Right lobe of liver (tissue), 6 donors: ENCODE results near the gene DYDC1. TPM values are rescaled to one million over a fixed set of nuclear protein-coding genes. Genes with fewer than 3 reads are reported as not detected.

Experiments used
- ATAC-seq, 4 donors: fragments of 200-7000 bp; cut with Tn5 transposase; one replicate each; pipeline ENCODE4 v1.9.1; 2020; ENCODE audit warnings: mild to moderate bottlenecking in 4 of 4, moderate library complexity in 4 of 4
- DNase-seq, 3 donors: peaks; one replicate each; pipeline ENCODE4 v3.0.0-alpha.2; 2020
- H3K27ac ChIP-seq, 3 donors: fragments of 200-600 bp; one replicate each; pipeline ENCODE4 v1.8.0; 2022
- H3K27me3 ChIP-seq, 2 donors: fragments of 200-600 bp; one replicate each; pipeline ENCODE4 v1.8.0; 2022
- H3K36me3 ChIP-seq, 4 donors: fragments of 200-600 bp; sonication (generic) in 1 of 4; one replicate each; pipeline versions ENCODE4 v1.5.1 to v1.8.0; 2017 to 2022; ENCODE audit warnings: control low read depth in 1 of 4
- H3K4me1 ChIP-seq, 4 donors: fragments of 200-600 bp; sonication (generic) in 1 of 4; one replicate each; pipeline versions ENCODE4 v1.5.1 to v1.8.0; 2017 to 2022; ENCODE audit warnings: control low read depth in 1 of 4
- H3K4me3 ChIP-seq, 3 donors: fragments of 200-600 bp; one replicate each; pipeline ENCODE4 v1.8.0; 2022
- H3K9me3 ChIP-seq, 4 donors: fragments of 200-600 bp; sonication (generic) in 1 of 4; one replicate each; pipeline versions ENCODE4 v1.5.1 to v1.8.0; 2017 to 2022; ENCODE audit warnings: control low read depth in 1 of 4
- CTCF ChIP-seq, 4 donors: fragments of 200-600 bp in 3 of 4; fragments of 450-650 bp in 1 of 4; IDR thresholded peaks; one replicate each; pipeline versions ENCODE4 v1.5.1 to v1.8.0; 2016 to 2022; ENCODE audit warnings: antibody characterized with exemption in 4 of 4, mild to moderate bottlenecking in 2 of 4
- POLR2A ChIP-seq: fragments of 450-650 bp; IDR thresholded peaks from one replicate; pipeline ENCODE4 v1.6.1; 2017; ENCODE audit warnings: antibody characterized with exemption, mild to moderate bottlenecking
- WGBS: methylation state at CpG from one replicate; pipeline ENCODE4 v1.1.6; 2018; ENCODE audit warnings: low coverage, low lambda C conversion rate; ENCODE audit not compliant: insufficient coverage; ENCODE audit errors: missing lambda C conversion rate; 5-methylcytosine and 5-hydroxymethylcytosine counted together
- intact Hi-C, 2 donors: fragments of 100-400 bp; cut with DNase I; formaldehyde crosslinking; loops; one replicate each; pipeline versions ENCODE4 v1.11.2 to v1.14.1; 2022
- total RNA-seq, 6 experiments: library from RNA; depleted of rRNA in 2 of 6; stranded (reverse); fragments of >200 nt in 2 of 6; fragmentation: NEBNext Ultra II Directional in 3 of 6; extraction: Animal tissue kit (Norgen Biotek cat#: 25700) in 3 of 6; gene quantifications; one replicate each; pipeline versions ENCODE4 v1.1.0 to v1.2.4, GENCODE V29; 2016 to 2023
- donor health status: DM: no; HTN: yes; CAD: no.
- donor health status: DM: no; HTN: no; CAD: no.
- donor health status: DM: no; HTN: no; CAD: no.
- donor health status: DM: no; HTN: yes; CAD: no.
- donor health status: DM: no; HTN: yes; CAD: no.

Gene DYDC1
- total RNA-seq, 6 experiments from 2014 or later = not detected

GRCh38 chr10:80400136-80400804 is 43.7 kb upstream of the DYDC1 start:
- 71% methylated on average over 6 of the region's 8 CpGs for WGBS
- ATAC-seq (peak in 1 of 4 donors; percentile 58), DNase-seq (no peak)
- H3K27me3 ChIP-seq = no peaks in the 10 kb centered on the region
- no peaks in the 10 kb centered on the region for H3K36me3 ChIP-seq
- no peaks in the 10 kb centered on the region for H3K9me3 ChIP-seq
- H3K27ac ChIP-seq = no peak overlapping the region
- intact Hi-C loops = no loop called here
- no peak for TF ChIP-seq CTCF (IDR thresholded peaks at IDR 0.05)
- no peak for TF ChIP-seq POLR2A
- H3K4me1 ChIP-seq = no peaks in the 10 kb centered on the region
- H3K4me3 ChIP-seq = no peak overlapping the region

GRCh38 chr10:80397014-80397413 is 40.5 kb upstream of the DYDC1 start:
- DNase-seq = no peak
- Histone ChIP-seq H3K36me3 (no peaks in the 10 kb centered on the region), H3K9me3 (no peaks in the 10 kb centered on the region), H3K27ac (no peak overlapping the region), H3K4me1 (no peaks in the 10 kb centered on the region), H3K4me3 (no peak overlapping the region), H3K27me3 (no peaks in the 10 kb centered on the region)
- intact Hi-C loops = no loop called here
- ATAC-seq = no peak
- WGBS = 83% methylated on average over 2 of the region's 2 CpGs
- no peak for TF ChIP-seq CTCF (IDR thresholded peaks at IDR 0.05)
- no peak for TF ChIP-seq POLR2A

- ATAC-seq (no peak), DNase-seq (no peak)
- Histone ChIP-seq H3K27me3 (no peaks in the 10 kb centered on the region), H3K27ac (no peak overlapping the region), H3K4me1 (no peaks in the 10 kb centered on the region), H3K36me3 (no peaks in the 10 kb centered on the region), H3K4me3 (no peak overlapping the region), H3K9me3 (no peaks in the 10 kb centered on the region)
- WGBS = 50% methylated on average over 2 of the region's 2 CpGs
- intact Hi-C loops = no loop called here
- TF ChIP-seq POLR2A (no peak), CTCF (IDR thresholded peaks at IDR 0.05) (no peak)
Observed at GRCh38 chr10:80394358-80394916, 37.9 kb upstream of the DYDC1 start.

GRCh38 chr10:80392250-80392649 is 35.7 kb upstream of the DYDC1 start:
- no peaks in the 10 kb centered on the region for H3K36me3 ChIP-seq
- TF ChIP-seq CTCF (IDR thresholded peaks at IDR 0.05) (no peak), POLR2A (no peak)
- ATAC-seq (peak; percentile 50 to 85 (median 74)), DNase-seq (no peak)
- intact Hi-C loops = no loop called here
- no peaks in the 10 kb centered on the region for H3K9me3 ChIP-seq
- H3K4me1 ChIP-seq = peaks cover 0 to 6% (median 0%) of the 10 kb centered on the region in 4 donors
- 23% methylated on average over 5 of the region's 6 CpGs for WGBS
- no peak overlapping the region for H3K4me3 ChIP-seq
- no peaks in the 10 kb centered on the region for H3K27me3 ChIP-seq
- peak overlapping the region in 1 of 3 donors; percentile 43 for H3K27ac ChIP-seq
